Effector CD8-positive, alpha-beta T cell (primary cell): ENCODE measurements around the gene CYTH1.
"Not testable (repeated sequence)": the region's sequence is repeated elsewhere in the genome, so short reads cannot be mapped to it uniquely, and the experiment has no call there.

Source experiments
- DNase-seq: peaks from one replicate; lab custom pipeline; 2025; lab: John Stamatoyannopoulos, UW

Gene CYTH1

DNA sequence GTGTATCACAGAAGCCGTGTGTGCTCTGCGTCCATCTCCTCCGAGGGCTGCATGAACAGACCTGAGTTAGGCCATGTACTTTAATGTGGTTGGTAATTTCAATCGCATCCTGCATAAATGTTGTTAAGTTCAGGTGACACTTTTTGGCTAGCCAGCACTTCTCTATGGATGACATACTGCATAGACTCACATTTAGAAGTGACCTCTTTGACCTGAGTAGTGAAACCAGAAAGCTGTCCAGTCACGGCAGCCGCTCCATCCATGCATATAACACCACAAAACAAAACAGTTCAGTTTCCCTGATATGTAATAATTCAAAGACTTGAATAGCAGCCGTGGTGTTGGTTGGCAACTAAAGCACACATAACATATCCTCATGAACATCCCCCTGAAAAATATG lies 94.1 kb downstream of the CYTH1 start:
- DNase-seq: no peak

DNA sequence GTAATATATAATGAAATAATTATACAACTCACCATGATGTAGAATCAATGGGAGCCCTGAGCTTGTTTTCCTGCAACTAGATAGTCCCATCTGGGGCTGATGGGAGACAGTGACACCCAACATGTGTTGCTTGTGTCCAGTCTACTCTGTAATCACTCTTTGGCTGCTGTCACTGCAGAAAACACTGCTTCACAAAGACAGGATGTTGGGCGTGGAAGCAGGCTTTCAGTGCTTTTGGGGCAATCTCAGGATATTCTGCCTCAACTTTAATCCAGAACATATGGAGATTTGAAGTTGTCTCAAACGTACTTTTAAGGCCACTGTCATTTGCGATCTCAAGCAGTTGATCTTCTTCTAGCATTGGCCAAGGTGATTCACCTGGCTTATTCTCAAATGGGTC lies 94.9 kb downstream of the CYTH1 start:
- no peak for DNase-seq

DNA sequence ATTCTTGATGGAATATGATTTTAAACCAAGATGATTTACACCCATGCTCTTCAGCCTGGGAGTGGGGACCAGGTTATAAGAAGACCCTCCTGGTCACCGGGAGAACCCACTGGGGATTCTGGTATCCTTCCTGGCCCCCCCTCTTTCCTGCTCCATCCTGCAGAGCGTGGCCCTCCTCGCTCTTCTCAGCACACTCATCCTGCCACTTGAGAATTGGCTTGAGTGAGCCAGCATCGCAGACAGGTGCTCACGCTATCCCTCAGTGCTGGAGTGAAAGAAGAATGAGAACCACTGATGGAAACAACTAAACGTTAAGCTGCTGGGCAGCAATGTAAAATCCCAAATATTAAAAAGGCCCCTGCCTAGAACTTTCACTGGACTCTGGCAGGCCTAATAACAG lies 98.0 kb downstream of the CYTH1 start:
- no peak for DNase-seq

DNA sequence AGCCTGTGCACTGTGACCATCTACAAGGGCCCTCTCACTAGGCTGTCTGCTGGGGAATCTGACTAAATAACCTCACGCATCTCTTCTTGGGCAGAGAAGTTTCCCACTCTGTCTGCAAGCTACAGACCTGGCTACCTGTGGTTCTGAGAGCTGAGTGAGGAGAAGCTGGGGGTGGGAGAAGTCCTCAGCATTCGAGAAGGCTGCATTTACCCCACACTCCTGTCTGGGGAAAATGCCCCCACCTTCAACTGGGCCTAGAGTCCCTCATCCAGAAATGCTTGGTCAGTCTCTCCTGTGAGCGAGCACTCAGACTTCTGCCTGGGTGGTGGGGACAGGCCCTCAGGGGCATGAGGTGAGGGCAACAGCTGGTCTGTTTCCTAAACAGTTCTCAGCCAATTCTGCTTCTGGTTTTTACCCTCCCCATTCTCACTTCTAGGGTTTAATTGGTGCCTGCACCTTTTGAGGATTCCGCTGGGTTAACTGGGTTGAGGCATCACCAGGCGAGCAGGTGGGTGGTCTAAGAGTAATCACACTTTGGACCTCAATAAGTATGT lies 98.6 kb downstream of the CYTH1 start:
- no peak for DNase-seq

DNA sequence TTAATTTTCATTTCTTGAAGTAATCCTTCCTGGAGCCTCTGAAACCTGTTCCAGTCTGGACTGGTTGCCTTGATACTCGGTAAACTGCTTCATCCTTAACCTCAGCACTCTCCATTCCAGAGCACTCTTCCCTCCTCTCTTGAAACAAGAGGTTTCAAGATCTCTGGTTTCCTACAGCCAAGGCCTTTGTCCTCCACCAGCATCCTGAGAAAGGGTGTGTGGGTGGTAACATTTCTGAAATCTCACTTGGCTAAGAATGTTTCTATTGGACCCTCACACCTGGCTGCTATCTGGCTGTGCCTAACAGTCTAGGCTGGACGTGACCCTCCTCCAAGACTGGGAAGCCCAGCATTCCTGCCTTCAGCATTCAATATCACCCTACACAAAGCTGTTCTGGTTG lies 99.7 kb downstream of the CYTH1 start:
- DNase-seq: no peak

DNA sequence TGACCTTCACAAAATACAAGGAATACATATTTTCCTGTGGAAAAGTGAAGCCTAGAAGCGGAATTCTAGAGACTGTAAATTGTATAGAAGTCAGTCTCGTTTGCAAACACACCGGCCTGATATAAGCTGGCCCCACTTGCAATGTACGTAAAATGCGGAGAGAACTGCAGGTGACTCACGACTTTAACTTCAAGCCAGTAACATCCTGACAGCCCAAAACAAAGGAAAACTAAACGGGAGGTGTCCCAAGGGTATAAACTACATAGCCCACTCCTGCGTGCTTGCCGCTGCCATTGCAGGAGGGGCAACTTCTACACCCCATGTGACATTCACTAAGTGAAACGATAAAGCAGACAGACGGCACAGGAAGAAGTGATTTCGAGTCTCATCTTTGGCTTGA lies 101.6 kb downstream of the CYTH1 start:
- DNase-seq: no peak

DNA sequence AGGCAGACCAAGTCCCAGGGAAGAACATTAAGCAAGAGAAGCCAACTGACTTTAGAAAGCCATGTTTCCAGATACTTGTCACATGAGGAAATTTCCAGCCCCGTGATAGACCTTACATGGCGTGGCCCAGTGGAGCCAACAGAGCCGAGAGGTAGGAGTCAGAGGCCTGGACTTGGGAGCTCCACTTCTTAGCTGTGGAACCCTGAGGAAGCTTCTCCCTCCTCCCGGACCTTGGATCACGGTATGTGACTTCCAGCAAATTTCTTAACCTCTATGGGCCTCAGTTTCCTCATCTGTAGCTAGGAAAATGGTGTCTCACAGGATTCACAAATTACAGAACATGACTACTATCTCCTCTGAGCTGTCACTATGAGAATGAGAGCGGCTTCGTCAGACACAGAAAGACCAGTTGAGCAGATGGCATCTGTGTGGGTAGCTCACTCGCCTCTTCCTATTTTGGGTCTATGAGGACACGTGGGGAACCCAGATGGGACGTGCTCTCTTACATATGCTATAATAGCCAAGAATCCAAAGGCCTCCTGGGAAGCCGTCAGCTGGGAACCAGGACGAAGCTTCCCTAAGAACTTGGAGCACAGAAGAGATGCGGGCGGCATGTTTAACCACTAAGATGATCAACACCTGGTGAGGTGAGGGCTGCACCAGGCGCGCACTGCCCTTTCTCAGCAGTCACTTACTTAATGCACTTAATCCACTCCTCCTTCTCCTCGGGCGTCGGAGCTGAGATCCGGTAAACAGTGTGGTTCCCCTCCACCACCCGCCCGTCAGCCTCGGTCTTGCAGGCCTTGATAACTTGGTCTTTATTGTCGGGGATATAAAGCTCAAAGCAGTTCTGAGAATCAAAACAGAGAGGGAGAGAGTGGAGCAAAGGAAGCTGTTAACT lies 102.3 kb downstream of the CYTH1 start:
- no peak for DNase-seq

DNA sequence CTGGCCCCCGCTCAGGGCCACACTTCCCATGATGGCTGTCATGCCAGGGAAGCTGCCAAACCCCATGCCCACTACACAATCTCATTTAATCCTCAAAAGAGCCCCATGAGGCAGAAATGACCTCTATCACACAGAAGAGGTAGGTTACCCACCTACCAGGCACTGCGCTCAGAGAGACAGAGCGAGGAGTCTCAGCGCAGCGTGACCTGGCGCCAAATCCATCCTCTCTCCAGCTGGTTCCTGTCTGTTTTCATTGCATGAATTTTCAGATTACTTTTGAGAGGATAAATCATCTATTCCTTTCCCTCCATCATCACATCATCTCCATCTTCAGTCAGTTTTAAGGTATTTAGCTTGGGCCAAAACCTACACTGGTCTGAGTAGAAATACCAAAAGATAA lies 103.4 kb downstream of the CYTH1 start:
- no peak for DNase-seq

DNA sequence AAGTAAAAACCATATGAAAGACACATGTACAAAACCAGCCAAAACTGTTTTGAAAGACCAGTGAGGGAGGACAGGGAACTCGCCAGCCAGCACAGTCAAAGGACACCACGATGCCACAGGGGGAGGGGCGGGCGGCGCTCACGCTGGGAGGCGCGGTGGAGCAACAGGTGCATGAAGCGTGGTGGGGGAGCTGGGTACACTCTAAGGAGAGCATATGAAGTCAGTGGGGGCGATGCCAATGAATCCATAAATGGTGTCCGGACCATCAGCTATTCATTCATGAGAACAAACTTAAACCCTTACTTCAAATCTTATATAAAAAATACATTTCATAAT lies 103.9 kb downstream of the CYTH1 start:
- no peak for DNase-seq

DNA sequence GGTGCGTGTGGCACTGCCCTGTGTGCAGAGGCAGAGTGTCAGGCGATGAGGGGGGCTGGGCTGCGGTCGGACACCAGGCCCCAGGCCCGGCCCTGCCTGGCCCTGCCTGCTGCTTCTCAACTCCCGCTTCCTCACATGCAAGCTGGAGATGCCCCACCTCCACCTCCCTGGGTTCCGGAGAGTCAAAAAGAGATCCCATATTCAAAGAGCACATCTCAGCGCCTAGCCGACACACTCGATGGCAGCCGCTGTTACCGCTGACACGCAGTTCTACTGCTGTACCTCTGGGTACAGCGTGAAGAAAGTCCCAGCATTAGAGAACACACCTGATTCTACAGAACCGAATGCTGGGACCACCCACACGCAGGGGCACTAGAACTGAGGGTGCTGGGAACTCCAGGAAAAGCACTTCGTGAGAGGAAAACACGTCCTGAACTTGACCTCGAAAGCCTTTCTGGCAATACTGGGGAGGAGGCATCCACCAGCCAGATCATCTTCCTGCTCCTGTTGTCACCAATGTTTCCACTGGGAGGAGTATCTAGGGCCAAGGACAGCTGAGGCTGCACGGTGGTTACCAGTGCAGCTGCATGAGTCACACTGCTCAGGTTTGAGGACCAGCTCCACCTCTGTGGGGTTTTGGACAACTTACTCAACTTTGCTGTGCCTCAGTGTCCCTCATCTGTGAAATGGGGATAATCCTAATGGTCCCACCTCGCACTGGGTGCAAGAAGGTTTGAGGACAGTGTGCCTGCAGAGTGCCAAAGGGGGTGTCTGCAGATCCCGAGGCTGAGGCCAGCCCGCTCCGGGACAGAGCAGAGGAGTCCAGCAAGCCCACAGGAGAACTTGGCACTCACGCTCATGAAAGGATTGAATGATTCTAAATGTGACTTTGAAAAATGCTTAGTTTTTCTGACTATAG lies 104.5 kb downstream of the CYTH1 start:
- DNase-seq: no peak

DNA sequence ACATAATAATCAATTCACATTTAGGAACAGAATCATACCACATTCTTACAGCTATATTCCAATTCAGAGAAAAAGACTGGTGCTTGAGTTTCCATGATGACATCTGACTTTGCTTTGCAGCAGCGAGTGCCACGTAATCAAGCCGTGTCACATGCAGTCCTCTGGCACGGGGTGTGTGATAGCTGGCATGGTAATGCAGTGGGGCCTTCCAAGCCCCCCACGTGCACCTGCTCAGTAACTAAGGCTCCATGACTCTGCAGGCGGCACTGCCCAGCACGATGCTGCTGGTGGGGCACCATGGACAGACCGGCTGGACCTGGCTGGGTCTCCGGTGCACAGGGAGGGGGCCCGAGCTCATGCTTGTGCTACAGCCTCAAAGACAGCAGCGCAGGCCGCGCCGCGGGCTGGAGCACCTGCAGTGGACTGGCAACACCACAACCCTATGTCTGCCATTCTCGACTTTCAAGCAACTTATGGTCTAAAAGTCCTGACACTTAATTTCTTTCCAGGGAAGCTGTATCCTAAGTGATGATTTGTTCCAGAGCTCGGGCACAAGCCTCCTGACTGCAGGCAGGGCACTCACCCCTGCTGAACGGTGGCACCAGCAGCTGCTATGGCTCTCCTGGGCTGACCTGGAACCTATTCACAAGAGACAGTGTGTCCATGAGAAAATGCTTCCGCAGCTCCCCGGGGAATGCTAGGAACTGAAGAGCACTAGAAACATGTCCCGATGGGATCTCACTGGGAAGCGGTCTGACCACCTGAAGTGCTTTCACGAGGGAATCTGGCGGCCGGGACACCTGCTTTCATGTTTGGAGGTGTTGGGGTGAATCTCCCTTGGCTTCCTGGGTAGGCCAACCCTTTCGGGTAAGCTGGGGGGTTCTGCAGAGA lies 105.4 kb downstream of the CYTH1 start:
- DNase-seq: no peak

DNA sequence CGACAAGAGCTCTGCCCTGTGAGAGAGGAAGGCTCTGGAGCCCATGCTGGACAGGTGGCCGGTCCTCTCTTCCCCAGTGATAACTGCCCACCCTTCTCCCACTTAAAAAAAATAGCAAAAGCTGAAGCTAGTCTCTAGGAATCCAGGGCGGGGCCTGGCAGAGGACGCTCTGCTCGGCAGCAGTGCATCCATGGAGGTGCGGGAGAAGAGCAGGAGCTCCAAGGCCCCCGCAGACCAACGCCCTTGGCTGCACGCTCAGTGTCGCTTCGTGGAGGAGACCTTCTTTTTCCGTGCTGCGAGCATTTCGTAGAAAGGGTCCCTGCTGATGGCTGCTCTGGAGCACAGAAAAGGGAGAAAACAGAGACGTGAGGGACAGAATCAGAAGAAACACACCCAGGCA lies 106.2 kb downstream of the CYTH1 start:
- no peak for DNase-seq

DNA sequence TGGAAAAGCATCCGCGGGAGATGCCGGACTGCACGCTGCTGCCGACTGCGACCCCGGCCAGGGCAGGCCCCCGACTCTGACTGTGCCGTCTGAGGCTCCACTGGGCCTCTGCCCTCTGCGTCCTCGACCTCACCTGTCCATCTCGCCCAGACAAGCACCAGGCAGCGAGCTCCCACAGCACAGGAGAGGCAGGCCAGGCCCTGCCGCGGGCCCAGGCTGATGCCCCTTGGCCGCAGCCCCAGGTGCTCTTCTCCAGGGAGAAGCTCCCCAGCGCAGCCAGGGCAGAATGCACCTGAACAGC lies 106.8 kb downstream of the CYTH1 start:
- DNase-seq: no peak

DNA sequence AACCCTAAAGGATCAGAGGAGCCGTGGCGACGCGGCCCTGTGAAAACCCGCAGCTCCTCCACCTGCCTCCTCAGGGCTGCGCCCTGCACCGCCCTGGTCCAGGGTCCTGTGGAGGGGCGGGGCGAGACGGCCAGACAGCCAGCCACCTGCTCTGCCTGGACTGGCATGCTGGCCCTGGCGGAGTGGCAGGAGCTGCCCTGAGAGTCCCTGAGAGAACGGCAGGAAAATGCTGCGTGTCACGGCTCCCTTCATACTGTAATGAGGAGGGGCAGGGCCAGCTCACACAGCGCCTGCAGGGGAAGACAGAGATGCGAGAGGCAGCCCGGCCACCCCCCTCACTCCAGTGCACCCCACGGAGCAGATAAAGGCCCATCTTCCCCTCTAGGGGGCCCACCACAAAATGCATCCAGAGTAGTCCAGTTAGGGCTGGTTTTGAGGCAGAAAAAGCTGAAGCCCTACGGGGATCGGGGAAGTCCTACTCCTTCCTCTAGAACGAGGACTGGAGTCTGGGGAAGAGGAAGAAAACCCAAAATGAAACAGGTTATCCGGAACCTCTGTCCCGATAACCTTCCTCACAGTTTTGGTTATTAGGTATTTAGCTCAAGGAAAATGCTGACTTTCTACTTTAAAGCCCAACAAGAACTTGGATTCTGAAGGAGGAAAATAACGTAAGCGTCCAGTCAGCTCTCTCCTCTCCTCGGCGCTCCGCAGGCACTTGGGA lies 107.3 kb downstream of the CYTH1 start:
- DNase-seq: no peak

DNA sequence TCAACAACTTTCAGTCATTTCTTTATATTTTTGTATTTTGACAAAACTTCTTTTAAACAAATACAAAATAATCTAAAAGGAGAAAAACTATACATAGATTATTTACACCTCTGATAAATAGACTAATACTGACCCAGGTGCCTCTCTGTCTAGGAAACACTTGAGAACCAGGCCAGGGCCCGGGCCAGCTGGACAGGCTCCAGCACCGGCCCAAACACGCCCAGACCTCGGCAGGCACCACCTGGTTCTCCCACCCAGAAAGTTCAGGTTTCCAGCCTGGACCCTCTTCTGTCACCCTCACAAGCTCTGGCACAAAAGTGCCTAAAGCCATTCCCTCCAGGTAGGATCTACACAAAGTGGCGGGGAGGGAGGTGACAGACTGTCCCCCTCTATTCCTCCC lies 107.9 kb downstream of the CYTH1 start:
- no peak for DNase-seq

DNA sequence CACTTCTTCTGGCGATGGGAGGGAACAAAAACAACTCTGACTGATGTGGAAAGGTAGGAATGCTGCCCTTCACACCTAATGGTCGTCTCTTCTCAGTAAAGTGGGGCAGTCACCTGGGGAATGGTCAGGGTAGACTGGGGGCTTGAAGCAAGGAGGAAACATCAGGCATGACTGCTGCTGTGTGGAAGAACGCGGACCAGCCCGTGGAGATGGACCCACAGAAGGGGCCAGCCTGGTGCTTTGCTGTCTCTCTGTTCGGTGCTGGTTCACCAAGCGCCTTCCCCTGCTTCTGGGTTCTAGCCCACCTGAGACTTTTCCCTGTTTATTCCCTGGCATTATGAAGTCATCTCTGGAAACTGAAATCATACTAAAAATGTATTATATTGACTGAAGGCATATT lies 108.7 kb downstream of the CYTH1 start:
- no peak for DNase-seq

DNA sequence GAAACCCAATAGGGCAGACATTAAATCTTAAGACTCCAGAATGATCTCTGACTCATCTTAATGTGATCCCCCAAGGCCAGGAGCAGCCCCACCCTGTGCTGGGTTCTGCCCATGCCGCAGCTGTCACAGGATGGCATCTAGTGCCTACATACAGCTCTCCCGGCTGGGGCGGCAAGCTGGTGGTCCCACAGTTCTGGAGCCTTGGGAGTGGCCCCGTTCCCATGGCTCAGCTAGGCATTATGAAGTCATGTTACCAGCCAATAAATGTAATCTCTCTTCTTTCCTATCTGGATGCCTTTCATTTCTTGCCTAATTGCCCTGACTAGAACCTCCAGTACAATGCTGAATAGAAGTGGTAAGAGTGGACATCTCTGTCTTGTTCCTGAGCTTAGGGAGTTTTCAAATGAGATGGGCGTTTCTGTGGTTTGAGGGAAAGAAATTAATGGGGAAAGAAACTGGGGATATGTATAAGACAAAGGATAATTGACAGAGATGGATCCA lies 109.2 kb downstream of the CYTH1 start:
- DNase-seq: no peak

DNA sequence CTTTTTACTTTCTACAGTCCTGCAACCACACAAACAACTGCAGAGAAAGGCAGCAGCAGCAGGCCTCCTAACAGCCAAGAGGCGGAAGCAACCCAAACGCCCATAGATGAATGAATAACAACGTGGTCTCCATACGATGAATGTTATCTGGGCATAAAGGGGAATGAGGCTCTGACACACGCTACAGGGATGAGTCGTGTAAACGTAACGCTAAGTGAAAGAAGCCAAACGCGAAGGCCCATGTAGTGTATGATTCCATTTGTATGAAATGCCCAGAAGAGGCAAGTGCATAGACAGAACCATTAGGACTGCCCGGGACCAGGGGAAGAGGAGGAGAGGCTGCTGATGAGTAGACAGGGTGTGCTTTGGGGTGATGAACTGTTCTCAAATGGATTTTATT lies 110.1 kb downstream of the CYTH1 start:
- DNase-seq: no peak

DNA sequence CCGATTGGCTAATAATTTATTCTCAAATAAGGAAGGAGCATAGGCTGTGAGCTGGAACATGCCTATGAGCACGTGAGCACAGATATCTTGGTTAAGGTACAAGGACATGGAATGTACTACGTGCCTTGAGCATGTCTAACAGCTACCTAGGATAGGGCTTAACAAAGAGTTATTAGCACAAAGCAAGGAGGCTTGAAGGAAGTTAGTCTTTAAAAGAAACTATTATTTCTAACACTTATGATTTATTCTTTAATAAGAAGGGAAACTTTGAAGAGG lies 110.4 kb downstream of the CYTH1 start:
- DNase-seq: not testable (repeated sequence)

DNA sequence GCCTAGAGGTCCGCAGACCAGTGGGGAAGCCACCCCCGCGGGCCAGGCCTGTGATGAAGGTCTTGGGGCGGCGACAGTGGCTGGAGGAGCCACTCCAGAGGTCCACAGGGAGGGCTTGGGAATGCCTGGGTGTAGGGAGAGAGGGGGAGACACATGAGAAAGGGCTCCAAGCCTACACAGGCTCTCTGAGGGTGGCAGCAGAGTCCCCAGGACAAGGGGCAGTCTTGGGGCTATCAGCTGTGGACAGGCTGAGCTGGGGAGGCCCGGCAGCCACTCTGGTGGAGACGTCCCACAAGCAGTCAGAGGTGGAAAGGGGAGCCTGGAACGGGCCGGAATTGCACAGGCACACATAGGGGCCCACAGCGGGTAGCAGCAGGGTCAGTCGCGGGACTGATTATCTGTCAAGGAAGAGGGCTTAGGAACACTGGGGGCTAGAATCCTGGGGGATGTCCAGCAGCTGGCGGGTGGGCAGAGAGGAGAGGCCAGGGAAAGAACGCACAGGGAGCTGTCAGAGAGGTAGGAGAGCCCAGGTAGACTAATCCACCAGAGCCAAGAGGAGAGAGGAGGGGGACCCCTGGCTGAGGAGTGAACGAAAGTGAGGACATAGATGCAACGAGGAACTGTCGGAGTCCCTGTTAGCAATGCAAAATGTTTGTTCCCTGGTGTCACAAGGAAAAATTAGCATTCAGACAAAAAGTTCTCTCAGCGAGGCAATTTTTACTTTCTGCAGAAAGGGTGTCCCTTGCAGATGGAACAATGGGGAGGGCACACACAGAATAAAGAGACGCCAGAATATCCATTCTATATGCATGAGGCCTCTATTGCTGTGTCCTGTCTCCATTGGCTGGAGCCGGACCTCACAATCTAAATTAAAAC lies 111.0 kb downstream of the CYTH1 start:
- no peak for DNase-seq
